ENCODE measurements around the gene EPHB1.
"Not testable (repeated sequence)": the region's sequence is repeated elsewhere in the genome, so short reads cannot be mapped to it uniquely, and the experiment has no call there.

Gene EPHB1

GRCh38 chr3:135047061-135047460, 252.0 kb downstream of the EPHB1 start:
- no peak for DNase-seq (ENCODE audit: low read depth in 2 of 2)

- no peak for DNase-seq (ENCODE audit: low read depth in 2 of 2)
These were observed 255.5 kb downstream of the EPHB1 start for GRCh38 chr3:135050536-135050935.

- DNase-seq (ENCODE audit: low read depth in 2 of 2): no peak
These were observed 256.4 kb downstream of the EPHB1 start for GRCh38 chr3:135051409-135051973.

- no peak for DNase-seq (ENCODE audit: low read depth in 2 of 2)
These were observed 260.4 kb downstream of the EPHB1 start for GRCh38 chr3:135055449-135055848.

GRCh38 chr3:135056084-135056730, 261.1 kb downstream of the EPHB1 start:
- DNase-seq (ENCODE audit: low read depth in 2 of 2): no peak

- DNase-seq (ENCODE audit: low read depth in 2 of 2): no peak
These were observed 261.8 kb downstream of the EPHB1 start for GRCh38 chr3:135056733-135057310.

- no peak for DNase-seq (ENCODE audit: low read depth in 2 of 2)
These were observed 262.9 kb downstream of the EPHB1 start for GRCh38 chr3:135057996-135058395.

GRCh38 chr3:135059580-135059979, 264.5 kb downstream of the EPHB1 start:
- DNase-seq (ENCODE audit: low read depth in 2 of 2): no peak

GRCh38 chr3:135066844-135067727, 272.0 kb downstream of the EPHB1 start:
- not testable (repeated sequence) for DNase-seq (ENCODE audit: low read depth in 2 of 2)

GRCh38 chr3:135068011-135068410, 273.0 kb downstream of the EPHB1 start:
- DNase-seq (ENCODE audit: low read depth in 2 of 2): no peak

GRCh38 chr3:135069406-135069805, 274.3 kb downstream of the EPHB1 start:
- DNase-seq (ENCODE audit: low read depth in 2 of 2): no peak

- DNase-seq (ENCODE audit: low read depth in 2 of 2): no peak
These were observed 276.4 kb downstream of the EPHB1 start for GRCh38 chr3:135071483-135071882.

GRCh38 chr3:135072431-135072830, 277.4 kb downstream of the EPHB1 start:
- DNase-seq (ENCODE audit: low read depth in 2 of 2): no peak

GRCh38 chr3:135075157-135075556, 280.1 kb downstream of the EPHB1 start:
- no peak for DNase-seq (ENCODE audit: low read depth in 2 of 2)

GRCh38 chr3:135076341-135076740, 281.3 kb downstream of the EPHB1 start:
- DNase-seq (ENCODE audit: low read depth in 2 of 2): no peak

GRCh38 chr3:135077186-135077585, 282.1 kb downstream of the EPHB1 start:
- no peak for DNase-seq (ENCODE audit: low read depth in 2 of 2)

- no peak for DNase-seq (ENCODE audit: low read depth in 2 of 2)
These were observed 283.2 kb downstream of the EPHB1 start for GRCh38 chr3:135078283-135078682.

- no peak for DNase-seq (ENCODE audit: low read depth in 2 of 2)
These were observed 284.0 kb downstream of the EPHB1 start for GRCh38 chr3:135079095-135079494.

GRCh38 chr3:135081451-135081850, 286.4 kb downstream of the EPHB1 start:
- no peak for DNase-seq (ENCODE audit: low read depth in 2 of 2)

- no peak for DNase-seq (ENCODE audit: low read depth in 2 of 2)
These were observed 286.9 kb downstream of the EPHB1 start for GRCh38 chr3:135081856-135082434.

GRCh38 chr3:135082706-135083105, 287.6 kb downstream of the EPHB1 start:
- DNase-seq (ENCODE audit: low read depth in 2 of 2): no peak

- DNase-seq (ENCODE audit: low read depth in 2 of 2): no peak
These were observed 288.1 kb downstream of the EPHB1 start for GRCh38 chr3:135083179-135083578.

Measured in stimulated activated CD8-positive, alpha-beta memory T cell treated with anti-CD3 and anti-CD28 coated beads, Interleukin-15, amount 100 ng/mL, for 48 hours (primary cell).